ENCODE results near the gene LRRC56. TPM values are rescaled to one million over a fixed set of nuclear protein-coding genes. Genes with fewer than 3 reads are reported as not detected.
A peak's percentile ranks its signal among the peaks of the same experiment; 100 is the strongest.

The LRRC56 gene
- total and polyA plus RNA-seq, 2 of the 13 experiments (the other 11 are each of a cell fraction or from before 2014, with no cell fraction given) = 0.11 to 0.29 TPM

GRCh38 chr11:565921-566509 is 28.7 kb downstream of the LRRC56 start (continued):
- no peak for TF ChIP-seq ZHX2 (IDR thresholded peaks at IDR 0.05; ENCODE audit: low read depth)
- TF ChIP-seq ZHX2 (CRISPR knock-in tag; IDR thresholded peaks at IDR 0.05; ENCODE audit: borderline replicate concordance) = no peak
- no peak for TF ChIP-seq ZNF337 (CRISPR knock-in tag; IDR thresholded peaks at IDR 0.05; ENCODE audit: borderline replicate concordance, low read depth)
- no peak for TF ChIP-seq ZNF33A (CRISPR knock-in tag; IDR thresholded peaks at IDR 0.05; ENCODE audit: borderline replicate concordance)
- no peak for TF ChIP-seq GTF3A (CRISPR knock-in tag; conservative IDR thresholded peaks at IDR 0.05)
- peak; percentile 23; the same call in 1 of the 2 replicates for TF ChIP-seq ARNTL (CRISPR knock-in tag; IDR thresholded peaks at IDR 0.05)
- no peak for TF ChIP-seq MYNN (CRISPR knock-in tag; IDR thresholded peaks at IDR 0.05; ENCODE audit: low read depth)
- TF ChIP-seq NCOA1 (CRISPR knock-in tag; IDR thresholded peaks at IDR 0.05) = no peak
- no peak for TF ChIP-seq IKZF4 (CRISPR knock-in tag; IDR thresholded peaks at IDR 0.05; ENCODE audit: borderline replicate concordance, low read depth, not compliant biosample characterization)
- no peak for TF ChIP-seq KLF12 (CRISPR knock-in tag; IDR thresholded peaks at IDR 0.05; ENCODE audit: borderline replicate concordance)
- TF ChIP-seq ASH2L (IDR thresholded peaks at IDR 0.05; ENCODE audit: insufficient read length, low read depth, low read length) = no peak
- no peak for TF ChIP-seq NFKBIZ (CRISPR knock-in tag; IDR thresholded peaks at IDR 0.05)
- TF ChIP-seq KDM5B (CRISPR knock-in tag; IDR thresholded peaks at IDR 0.05; ENCODE audit: borderline replicate concordance) = no peak
- no peak for TF ChIP-seq PRMT3 (CRISPR knock-in tag; IDR thresholded peaks at IDR 0.05; ENCODE audit: borderline replicate concordance, low read depth)
- no peak for TF ChIP-seq ZNF264 (CRISPR knock-in tag; IDR thresholded peaks at IDR 0.05)
- no peak for TF ChIP-seq HNF1A (IDR thresholded peaks at IDR 0.05; ENCODE audit: low read depth)
- TF ChIP-seq HNF1A (CRISPR knock-in tag; IDR thresholded peaks at IDR 0.05; ENCODE audit: borderline replicate concordance) = no peak
- TF ChIP-seq SNAPC2 (CRISPR knock-in tag; IDR thresholded peaks at IDR 0.05) = no peak
- no peak for TF ChIP-seq KAT2B (IDR thresholded peaks at IDR 0.05; ENCODE audit: borderline replicate concordance, low read depth, low read length)
- peak; percentile 57; the same call in 1 of the 2 replicates for TF ChIP-seq ZNF598 (CRISPR knock-in tag; IDR thresholded peaks at IDR 0.05; ENCODE audit: borderline replicate concordance)
- no peak for TF ChIP-seq HMGA1 (CRISPR knock-in tag; conservative IDR thresholded peaks at IDR 0.05)
